ENCODE measurements around the gene AKT1. TPM values are rescaled to one million over a fixed set of nuclear protein-coding genes. Genes with fewer than 3 reads are reported as not detected.

The AKT1 gene
- total and polyA plus RNA-seq, 7 experiments from 2014 or later, result 6.8 to 131 (median 71.0) TPM

DNA sequence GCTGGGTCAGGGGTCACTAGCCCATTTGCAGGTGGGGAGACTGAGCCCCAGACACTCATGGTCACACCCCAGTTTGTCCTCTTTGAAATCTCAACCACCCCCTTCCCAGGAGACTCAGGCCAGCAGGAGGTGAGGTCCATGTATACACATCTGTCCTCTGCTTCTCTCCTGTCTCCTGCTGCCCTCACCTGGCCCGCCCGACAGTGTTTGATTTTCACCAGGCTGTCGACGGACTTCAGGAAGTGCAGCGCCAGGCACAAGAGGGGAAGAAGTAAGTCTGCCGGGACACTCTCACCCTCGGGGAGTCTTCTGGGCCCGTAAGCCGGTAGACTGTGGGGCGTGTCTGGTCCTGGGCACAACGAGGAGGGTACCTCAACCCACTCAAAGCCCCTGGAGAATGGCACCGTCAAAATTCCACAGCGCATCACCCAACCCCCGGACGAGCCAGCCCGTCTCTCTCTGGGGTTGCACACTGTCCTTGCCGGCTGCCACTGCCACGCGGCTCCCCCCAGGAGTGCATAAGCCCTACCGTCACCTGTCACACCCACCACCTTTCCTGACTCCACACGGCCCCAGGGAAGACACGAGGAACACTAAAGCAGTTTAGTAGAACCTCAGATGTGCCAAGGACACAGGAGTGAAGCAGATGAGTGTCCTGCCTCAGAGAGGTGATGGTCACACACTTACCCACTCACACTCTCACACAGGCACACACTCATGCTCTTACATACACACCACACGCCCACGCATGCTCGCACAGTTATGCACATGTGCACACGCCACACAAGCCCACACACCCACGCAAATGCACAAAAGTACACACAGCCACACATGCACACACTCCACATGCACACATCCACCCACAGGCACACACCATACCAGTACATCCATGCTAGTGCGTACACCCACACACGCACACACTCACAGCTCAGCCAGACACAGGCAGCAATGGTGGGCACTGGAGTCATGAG, 55.7 kb downstream of the AKT1 start:
- CTCF ChIA-PET, result no interaction called here
- Mint-ChIP-seq H3K4me3 (no peak overlapping the region), H3K4me1 (peaks cover 0 to 4% (median 0%) of the 10 kb centered on the region in 7 donors), H3K27ac (no peak overlapping the region), H3K36me3 (peaks cover 0 to 11% (median 0%) of the 10 kb centered on the region in 5 donors), H3K27me3 (no peaks in the 10 kb centered on the region), H3K9me3 (no peaks in the 10 kb centered on the region)
- H3K36me3 ChIP-seq (ENCODE audit: control insufficient read depth in 2 of 3, insufficient read depth in 3 of 3, low read length in 3 of 3), result no peaks in the 10 kb centered on the region
- POLR2A ChIA-PET, result no interaction called here
- intact Hi-C loops (cut with micrococcal nuclease), result no loop called here
- no peaks in the 10 kb centered on the region for H3K4me1 ChIP-seq (ENCODE audit: control insufficient read depth in 2 of 2, insufficient read depth in 2 of 2, low read length in 2 of 2)
- no peaks in the 10 kb centered on the region for H3K9me3 ChIP-seq (ENCODE audit: control insufficient read depth in 2 of 3, low read length in 3 of 3)
- no peak for ATAC-seq
- no peak overlapping the region for H3K4me3 ChIP-seq (ENCODE audit: low read length)
- H3K27me3 ChIP-seq (ENCODE audit: control insufficient read depth in 2 of 2, insufficient read depth in 2 of 2, low read length in 2 of 2), result no peaks in the 10 kb centered on the region
- H3K27ac ChIP-seq (ENCODE audit: low read depth, low read length), result no peak overlapping the region
- no peak for DNase-seq

DNA sequence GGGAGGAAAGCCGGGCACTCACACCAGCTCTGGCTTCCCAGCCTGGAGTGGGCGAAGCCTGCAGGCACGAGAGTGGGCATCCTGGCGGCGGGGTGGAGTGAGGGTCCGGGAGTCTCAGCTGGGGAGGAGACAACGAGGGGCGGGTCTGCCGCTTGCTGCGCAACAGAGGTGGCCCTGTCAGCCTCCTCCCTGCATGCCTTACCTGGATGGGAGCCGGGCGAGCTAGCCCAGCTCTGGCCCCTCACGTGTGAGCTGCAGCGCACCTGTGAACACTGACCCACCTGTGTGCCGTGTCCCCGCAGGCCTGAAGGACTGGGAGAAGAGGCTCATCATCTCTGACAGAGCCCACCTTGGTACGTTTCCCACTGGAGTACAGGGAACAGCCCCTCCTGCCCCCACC, 56.5 kb downstream of the AKT1 start:
- H3K4me3 Mint-ChIP-seq, result no peak overlapping the region
- ChIA-PET POLR2A (no interaction called here), CTCF (interaction anchor here (0.6 kb wide), 1 partner anchor 445 kb away, joined by 7 read pairs; no protein-coding TSS in a partner anchor)
- no peaks in the 10 kb centered on the region for H3K4me1 ChIP-seq (ENCODE audit: control insufficient read depth in 2 of 2, insufficient read depth in 2 of 2, low read length in 2 of 2)
- H3K9me3 ChIP-seq (ENCODE audit: control insufficient read depth in 2 of 3, low read length in 3 of 3), result no peaks in the 10 kb centered on the region
- DNase-seq (no peak), ATAC-seq (no peak)
- intact Hi-C loops (cut with micrococcal nuclease), result no loop called here
- no peaks in the 10 kb centered on the region for H3K36me3 ChIP-seq (ENCODE audit: control insufficient read depth in 2 of 3, insufficient read depth in 3 of 3, low read length in 3 of 3)
- H3K27me3 ChIP-seq (ENCODE audit: control insufficient read depth in 2 of 2, insufficient read depth in 2 of 2, low read length in 2 of 2), result no peaks in the 10 kb centered on the region
- no peak overlapping the region for H3K4me3 ChIP-seq (ENCODE audit: low read length)
- H3K4me1 Mint-ChIP-seq, result peaks cover 0 to 4% (median 0%) of the 10 kb centered on the region in 7 donors
- H3K27ac Mint-ChIP-seq, result no peak overlapping the region
- peaks cover 0 to 8% (median 0%) of the 10 kb centered on the region in 5 donors for H3K36me3 Mint-ChIP-seq
- H3K27me3 Mint-ChIP-seq, result no peaks in the 10 kb centered on the region
- H3K27ac ChIP-seq (ENCODE audit: low read depth, low read length), result no peak overlapping the region
- H3K9me3 Mint-ChIP-seq, result no peaks in the 10 kb centered on the region

DNA sequence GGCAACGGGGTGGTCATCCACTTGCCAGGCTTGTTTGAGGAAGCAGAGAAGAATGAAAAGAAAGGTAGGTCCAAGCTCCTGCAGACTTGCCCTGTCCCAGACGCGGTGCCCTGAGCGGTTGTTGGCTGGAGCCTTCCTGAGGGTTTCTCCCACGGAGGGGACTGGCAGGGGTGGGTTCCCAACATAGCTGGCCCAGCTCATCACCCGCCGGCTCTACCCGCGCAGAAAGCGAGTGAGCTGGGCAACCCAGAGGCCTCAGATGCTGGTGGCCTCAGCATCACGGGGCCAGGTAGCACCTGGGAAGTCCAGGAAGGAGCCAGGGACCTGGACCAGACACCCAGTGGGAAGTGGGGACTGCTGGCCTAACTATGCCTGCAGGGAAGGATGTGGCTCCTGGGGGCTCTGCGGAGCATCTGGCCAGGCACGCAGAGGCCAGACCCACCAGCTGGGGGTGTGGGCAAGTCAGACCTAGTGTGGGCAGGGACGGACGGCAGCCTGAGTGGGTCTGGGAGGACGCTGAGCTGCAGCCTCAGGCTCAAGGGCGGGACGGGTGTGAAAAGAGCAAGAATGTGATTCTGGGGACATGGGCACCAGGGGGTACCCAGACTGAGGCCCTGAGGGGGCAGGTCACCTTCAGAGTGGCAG, 57.1 kb downstream of the AKT1 start:
- Histone ChIP-seq H3K36me3 (ENCODE audit: control insufficient read depth in 2 of 3, insufficient read depth in 3 of 3, low read length in 3 of 3) (no peaks in the 10 kb centered on the region), H3K27ac (ENCODE audit: low read depth, low read length) (no peak overlapping the region), H3K27me3 (ENCODE audit: control insufficient read depth in 2 of 2, insufficient read depth in 2 of 2, low read length in 2 of 2) (no peaks in the 10 kb centered on the region), H3K4me3 (ENCODE audit: low read length) (no peak overlapping the region), H3K4me1 (ENCODE audit: control insufficient read depth in 2 of 2, insufficient read depth in 2 of 2, low read length in 2 of 2) (no peaks in the 10 kb centered on the region), H3K9me3 (ENCODE audit: control insufficient read depth in 2 of 3, low read length in 3 of 3) (no peaks in the 10 kb centered on the region)
- ATAC-seq (no peak), DNase-seq (no peak)
- intact Hi-C loops (cut with micrococcal nuclease), result no loop called here
- Mint-ChIP-seq H3K9me3 (no peaks in the 10 kb centered on the region), H3K27ac (no peak overlapping the region), H3K36me3 (peaks cover 0 to 8% (median 0%) of the 10 kb centered on the region in 5 donors), H3K27me3 (no peaks in the 10 kb centered on the region), H3K4me1 (peaks cover 0 to 4% (median 0%) of the 10 kb centered on the region in 7 donors), H3K4me3 (no peak overlapping the region)
- CTCF ChIA-PET, result interaction anchor here (0.6 kb wide), 1 partner anchor 445 kb away, joined by 7 read pairs; no protein-coding TSS in a partner anchor
- POLR2A ChIA-PET, result no interaction called here

DNA sequence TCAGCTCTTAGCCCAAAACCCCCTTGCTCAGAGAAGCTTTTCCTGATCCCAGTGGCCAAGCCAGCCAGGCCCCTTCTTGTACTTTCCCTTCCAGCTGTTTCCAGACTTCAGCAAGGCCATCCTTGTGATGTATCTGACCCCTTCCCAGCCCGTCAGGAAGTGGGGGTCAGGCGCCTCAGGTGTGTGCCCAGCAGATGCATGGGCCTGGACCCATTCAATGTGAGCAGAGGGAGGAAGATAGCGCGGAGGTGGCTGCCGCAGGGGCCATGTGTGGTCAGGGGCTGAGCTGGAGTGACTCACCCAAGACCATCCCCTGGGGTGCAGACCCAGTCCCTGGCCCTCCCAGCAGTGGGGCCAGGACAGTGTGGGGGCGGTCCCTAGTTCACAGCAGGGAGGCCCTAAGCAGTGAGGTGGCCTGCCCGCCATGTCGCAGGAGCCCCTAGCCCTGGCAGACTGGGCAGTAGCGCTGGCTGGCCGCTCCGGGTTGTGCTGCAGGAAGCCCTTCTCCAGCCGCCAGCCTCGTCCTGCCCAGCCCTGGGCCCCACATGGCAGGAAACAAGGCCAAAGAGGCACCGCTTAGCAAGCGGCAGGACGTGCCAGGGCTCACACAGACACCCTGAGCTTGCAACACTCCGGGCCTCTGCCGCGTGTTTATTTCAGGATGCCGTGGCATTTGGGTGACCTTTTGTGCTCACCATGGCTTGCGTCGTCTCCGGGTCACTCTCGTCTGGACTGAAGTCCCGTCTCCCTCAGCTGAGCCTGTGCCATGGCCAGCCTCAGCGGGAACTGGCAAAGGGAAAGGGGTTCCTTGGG, 59.5 kb downstream of the AKT1 start:
- Mint-ChIP-seq H3K9me3 (no peaks in the 10 kb centered on the region), H3K27me3 (no peaks in the 10 kb centered on the region), H3K4me3 (no peak overlapping the region), H3K4me1 (peaks cover 0 to 4% (median 0%) of the 10 kb centered on the region in 7 donors), H3K27ac (peak overlapping the region in 1 of 9 donors; percentile 48), H3K36me3 (peaks cover 0 to 8% (median 0%) of the 10 kb centered on the region in 5 donors)
- no peaks in the 10 kb centered on the region for H3K36me3 ChIP-seq (ENCODE audit: control insufficient read depth in 2 of 3, insufficient read depth in 3 of 3, low read length in 3 of 3)
- H3K4me3 ChIP-seq (ENCODE audit: low read length), result no peak overlapping the region
- intact Hi-C loops (cut with micrococcal nuclease), result no loop called here
- POLR2A ChIA-PET, result no interaction called here
- H3K9me3 ChIP-seq (ENCODE audit: control insufficient read depth in 2 of 3, low read length in 3 of 3), result no peaks in the 10 kb centered on the region
- no peaks in the 10 kb centered on the region for H3K4me1 ChIP-seq (ENCODE audit: control insufficient read depth in 2 of 2, insufficient read depth in 2 of 2, low read length in 2 of 2)
- CTCF ChIA-PET, result no interaction called here
- no peaks in the 10 kb centered on the region for H3K27me3 ChIP-seq (ENCODE audit: control insufficient read depth in 2 of 2, insufficient read depth in 2 of 2, low read length in 2 of 2)
- ATAC-seq (peak; percentile 44), DNase-seq (no peak)
- H3K27ac ChIP-seq (ENCODE audit: low read depth, low read length), result no peak overlapping the region

DNA sequence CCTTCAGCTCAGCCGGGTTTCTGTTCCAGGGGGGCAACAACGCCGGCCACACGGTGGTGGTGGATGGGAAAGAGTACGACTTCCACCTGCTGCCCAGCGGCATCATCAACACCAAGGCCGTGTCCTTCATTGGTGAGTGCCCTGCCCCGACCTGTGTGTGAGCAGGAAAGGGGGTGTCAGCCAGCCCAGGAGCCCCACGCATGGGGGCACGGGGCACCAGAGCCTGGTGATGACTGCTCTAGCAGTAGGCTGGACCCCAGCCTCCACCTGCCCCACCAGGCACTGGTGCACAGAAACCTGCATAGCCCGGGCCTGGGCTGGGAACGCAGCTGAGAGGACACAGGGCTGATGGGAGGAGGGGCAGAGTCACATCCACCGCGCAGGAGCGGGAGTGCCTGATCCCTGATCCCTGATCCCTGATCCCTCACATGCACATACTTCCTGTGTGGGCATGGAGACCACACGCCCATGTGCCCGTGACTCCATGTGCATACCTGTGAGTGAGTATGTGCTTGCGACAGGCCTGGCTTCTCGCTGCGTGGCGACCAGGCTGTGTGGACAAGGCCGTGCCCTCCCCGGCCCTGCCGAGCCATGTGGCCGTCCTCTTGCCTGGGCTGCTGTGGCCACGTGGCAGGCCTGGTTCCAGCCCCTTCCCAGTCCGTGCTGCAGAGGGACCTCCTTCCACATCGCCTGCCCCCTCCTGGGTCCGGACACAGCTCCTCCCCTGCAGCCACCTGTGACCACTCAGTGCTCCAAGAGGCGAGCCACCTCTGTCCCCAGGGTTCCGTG, 60.4 kb downstream of the AKT1 start:
- ATAC-seq, result no peak
- Histone ChIP-seq H3K36me3 (ENCODE audit: control insufficient read depth in 2 of 3, insufficient read depth in 3 of 3, low read length in 3 of 3) (no peaks in the 10 kb centered on the region), H3K27me3 (ENCODE audit: control insufficient read depth in 2 of 2, insufficient read depth in 2 of 2, low read length in 2 of 2) (no peaks in the 10 kb centered on the region), H3K4me3 (ENCODE audit: low read length) (no peak overlapping the region), H3K4me1 (ENCODE audit: control insufficient read depth in 2 of 2, insufficient read depth in 2 of 2, low read length in 2 of 2) (no peaks in the 10 kb centered on the region), H3K9me3 (ENCODE audit: control insufficient read depth in 2 of 3, low read length in 3 of 3) (no peaks in the 10 kb centered on the region), H3K27ac (ENCODE audit: low read depth, low read length) (no peak overlapping the region)
- Mint-ChIP-seq H3K36me3 (peaks cover 0 to 2% (median 0%) of the 10 kb centered on the region in 5 donors), H3K4me1 (peaks cover 0 to 2% (median 0%) of the 10 kb centered on the region in 7 donors), H3K9me3 (no peaks in the 10 kb centered on the region), H3K27ac (no peak overlapping the region), H3K4me3 (no peak overlapping the region), H3K27me3 (no peaks in the 10 kb centered on the region)
- ChIA-PET POLR2A (no interaction called here), CTCF (interaction anchor here (1.2 kb wide), 1 partner anchor 12 kb away, joined by 3 read pairs; the partner anchor contains the start of gene ADSS1)
- DNase-seq, result no peak
- intact Hi-C loops (cut with micrococcal nuclease), result no loop called here

DNA sequence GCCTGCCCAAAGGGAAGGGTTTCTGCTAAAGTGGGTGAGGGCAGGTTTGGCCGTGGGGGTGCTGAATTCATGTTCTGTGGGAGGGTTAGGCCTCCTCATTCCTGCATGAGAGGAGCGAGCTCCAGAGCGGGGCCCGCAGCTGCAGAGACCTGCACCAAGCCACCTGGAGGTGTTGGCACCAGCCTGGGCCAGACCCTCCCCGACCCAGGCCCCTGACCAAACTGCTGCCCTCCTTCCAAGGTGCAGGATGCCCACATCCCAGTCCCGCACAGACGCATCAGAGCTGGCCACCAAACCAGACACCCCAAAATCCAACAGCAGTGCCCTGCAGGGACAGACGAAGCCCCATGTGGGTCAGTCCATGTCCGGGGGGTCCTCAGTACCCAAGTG, 61.0 kb downstream of the AKT1 start:
- no peaks in the 10 kb centered on the region for H3K27me3 Mint-ChIP-seq
- no peak for ATAC-seq
- intact Hi-C loops (cut with micrococcal nuclease), result no loop called here
- CTCF ChIA-PET, result interaction anchor here (1.2 kb wide), 1 partner anchor 11 kb away, joined by 3 read pairs; the partner anchor contains the start of gene ADSS1
- Histone ChIP-seq H3K27me3 (ENCODE audit: control insufficient read depth in 2 of 2, insufficient read depth in 2 of 2, low read length in 2 of 2) (no peaks in the 10 kb centered on the region), H3K27ac (ENCODE audit: low read depth, low read length) (no peak overlapping the region), H3K9me3 (ENCODE audit: control insufficient read depth in 2 of 3, low read length in 3 of 3) (no peaks in the 10 kb centered on the region), H3K4me1 (ENCODE audit: control insufficient read depth in 2 of 2, insufficient read depth in 2 of 2, low read length in 2 of 2) (no peaks in the 10 kb centered on the region), H3K4me3 (ENCODE audit: low read length) (no peak overlapping the region), H3K36me3 (ENCODE audit: control insufficient read depth in 2 of 3, insufficient read depth in 3 of 3, low read length in 3 of 3) (no peaks in the 10 kb centered on the region)
- no peak overlapping the region for H3K27ac Mint-ChIP-seq
- no peaks in the 10 kb centered on the region for H3K36me3 Mint-ChIP-seq
- H3K9me3 Mint-ChIP-seq, result no peaks in the 10 kb centered on the region
- POLR2A ChIA-PET, result no interaction called here
- H3K4me3 Mint-ChIP-seq, result no peak overlapping the region
- no peak for DNase-seq
- peaks cover 0 to 2% (median 0%) of the 10 kb centered on the region in 7 donors for H3K4me1 Mint-ChIP-seq

Data from naive thymus-derived CD4-positive, alpha-beta T cell (primary cell).